Motor neuron (in vitro differentiated cells): ENCODE measurements around the gene MGLL. TPM values are rescaled to one million over a fixed set of nuclear protein-coding genes. Genes with fewer than 3 reads are reported as not detected.
A peak's percentile ranks its signal among the peaks of the same experiment; 100 is the strongest.
"Not testable (repeated sequence)": the region's sequence is repeated elsewhere in the genome, so short reads cannot be mapped to it uniquely, and the experiment has no call there.

Experiments used
- ATAC-seq, 8 experiments: fragments of 200-7000 bp; cut with Tn5 transposase; replicated peaks in 6 of 8; 2 replicates each; pipeline ENCODE4 v1.8.0; 2021; ENCODE audit warnings: mild to moderate bottlenecking in 8 of 8, moderate library complexity in 8 of 8
- H3K27ac ChIP-seq, 2 donors: fragments of 250-450 bp; sonication (Bioruptor Pico); 2 replicates each; pipeline ENCODE4 v1.9.0; 2021; ENCODE audit warnings: antibody characterized with exemption in 2 of 2, mild to moderate bottlenecking in 2 of 2, moderate library complexity in 1 of 2
- H3K4me1 ChIP-seq, 2 donors: fragments of 250-450 bp; sonication (Bioruptor Pico); replicated peaks in 1 of 2; 2 replicates each; pipeline ENCODE4 v1.6.1; 2021; ENCODE audit warnings: antibody characterized with exemption in 2 of 2, mild to moderate bottlenecking in 2 of 2, moderate library complexity in 1 of 2
- H3K4me3 ChIP-seq, 5 donors: fragments of 250-450 bp; sonication (Bioruptor Pico); 2 replicates each; pipeline ENCODE4 v1.9.0; 2021; ENCODE audit warnings: antibody characterized with exemption in 5 of 5, mild to moderate bottlenecking in 5 of 5, moderate library complexity in 4 of 5
- WGBS, 10 experiments: fragments of 450-650 bp; shearing (Covaris generic); methylation state at CpG; one replicate each; pipeline ENCODE4 v1.0.0; 2022; 5-methylcytosine and 5-hydroxymethylcytosine counted together
- in situ Hi-C, 9 experiments: fragments of 400-800 bp; cut with MboI; loops; one replicate each; pipeline ENCODE4 v1.15.0; 2021; ENCODE audit warnings: low sequenced_read_pairs in 9 of 9, low pct_unique_long_range_greater_than_20kb in 2 of 9; ENCODE audit not compliant: unreplicated experiment in 9 of 9
- total RNA-seq, 8 experiments: library from RNA; unstranded; fragments of 300-600 nt; gene quantifications; 2 replicates each; pipeline versions ENCODE4 v1.2.3 to v1.2.4, GENCODE V29; 2022

The MGLL gene
- total RNA-seq, 8 experiments from 2014 or later: 0.43 to 69.2 (median 4.5) TPM

GRCh38 chr3:127662001-127662469 lies 160.3 kb downstream of the MGLL start:
- Histone ChIP-seq H3K4me3 (no peak overlapping the region), H3K4me1 (no peaks in the 10 kb centered on the region), H3K27ac (no peak overlapping the region)
- in situ Hi-C loops: loop anchor here in 1 of 9 experiments (25.0 kb wide), 1 partner anchor 325 kb away; no protein-coding TSS in a partner anchor
- ATAC-seq: peak in 3 of 8 experiments; percentile 13 to 26 (median 16)
- WGBS, 10 experiments: 14 to 100% (median 85%) methylated on average over 1 to 8 of the region's 11 CpGs; no CpG with 5 or more reads in 2 of the 10 experiments

- in situ Hi-C loops: loop anchor here in 1 of 9 experiments (25.0 kb wide), 1 partner anchor 326 kb away; no protein-coding TSS in a partner anchor
- H3K4me1 ChIP-seq: no peaks in the 10 kb centered on the region
- 0 to 100% (median 20%) methylated on average over 1 to 2 of the region's 5 CpGs; no CpG with 5 or more reads in 5 of the 10 experiments for WGBS, 10 experiments
- no peak overlapping the region for H3K4me3 ChIP-seq
- ATAC-seq: peak in 3 of 8 experiments; percentile 23 to 56 (median 30)
- H3K27ac ChIP-seq: no peak overlapping the region
Observed at GRCh38 chr3:127661600-127661999, 160.7 kb downstream of the MGLL start.

- WGBS, 10 experiments: 93 to 100% (median 98%) methylated on average over 1 to 7 of the region's 10 CpGs; no CpG with 5 or more reads in 4 of the 10 experiments
- no peak for ATAC-seq
- no peak overlapping the region for H3K4me3 ChIP-seq
- in situ Hi-C loops: loop anchor here in 1 of 9 experiments (25.0 kb wide), 1 partner anchor 327 kb away; no protein-coding TSS in a partner anchor
- H3K27ac ChIP-seq: no peak overlapping the region
- no peaks in the 10 kb centered on the region for H3K4me1 ChIP-seq
Observed at GRCh38 chr3:127660621-127661251, 161.6 kb downstream of the MGLL start.

GRCh38 chr3:127658234-127658633 lies 164.1 kb downstream of the MGLL start:
- no peak for ATAC-seq
- H3K27ac ChIP-seq: no peak overlapping the region
- in situ Hi-C loops: loop anchor here in 1 of 9 experiments (25.0 kb wide), 1 partner anchor 329 kb away; no protein-coding TSS in a partner anchor
- no peaks in the 10 kb centered on the region for H3K4me1 ChIP-seq
- WGBS, 10 experiments: 0 to 92% (median 79%) methylated on average over 1 of the region's 1 CpG
- H3K4me3 ChIP-seq: no peak overlapping the region

GRCh38 chr3:127656906-127657305 lies 165.4 kb downstream of the MGLL start:
- no peak overlapping the region for H3K27ac ChIP-seq
- no peak overlapping the region for H3K4me3 ChIP-seq
- H3K4me1 ChIP-seq: no peaks in the 10 kb centered on the region
- ATAC-seq: no peak
- in situ Hi-C loops: loop anchor here in 1 of 9 experiments (25.0 kb wide), 1 partner anchor 330 kb away; no protein-coding TSS in a partner anchor
- 40 to 100% (median 96%) methylated on average over 1 to 5 of the region's 8 CpGs; no CpG with 5 or more reads in 3 of the 10 experiments for WGBS, 10 experiments

GRCh38 chr3:127655641-127656040 lies 166.7 kb downstream of the MGLL start:
- H3K4me3 ChIP-seq: no peak overlapping the region
- no peaks in the 10 kb centered on the region for H3K4me1 ChIP-seq
- no peak overlapping the region for H3K27ac ChIP-seq
- in situ Hi-C loops: loop anchor here in 1 of 9 experiments (25.0 kb wide), 1 partner anchor 332 kb away; no protein-coding TSS in a partner anchor
- 0 to 100% (median 27%) methylated on average over 1 to 3 of the region's 3 CpGs; no CpG with 5 or more reads in 1 of the 10 experiments for WGBS, 10 experiments
- peak in 3 of 8 experiments; percentile 90 to 93 (median 91) for ATAC-seq

- 84 to 100% (median 96%) methylated on average over 2 to 6 of the region's 6 CpGs; no CpG with 5 or more reads in 6 of the 10 experiments for WGBS, 10 experiments
- in situ Hi-C loops: loop anchor here in 1 of 9 experiments (25.0 kb wide), 1 partner anchor 332 kb away; no protein-coding TSS in a partner anchor
- H3K4me1 ChIP-seq, H3K27ac ChIP-seq, ATAC-seq, H3K4me3 ChIP-seq: not testable (repeated sequence)
Observed at GRCh38 chr3:127654993-127655392, 167.3 kb downstream of the MGLL start.

- Histone ChIP-seq H3K4me3 (no peak overlapping the region), H3K4me1 (no peaks in the 10 kb centered on the region), H3K27ac (no peak overlapping the region)
- in situ Hi-C loops: loop anchor here in 1 of 9 experiments (25.0 kb wide), 1 partner anchor 333 kb away; no protein-coding TSS in a partner anchor
- ATAC-seq: no peak
- WGBS, 10 experiments: 16 to 100% (median 87%) methylated on average over 1 to 3 of the region's 4 CpGs; no CpG with 5 or more reads in 1 of the 10 experiments
Observed at GRCh38 chr3:127654374-127654773, 167.9 kb downstream of the MGLL start.

GRCh38 chr3:127652246-127652995 lies 169.9 kb downstream of the MGLL start:
- 57 to 90% (median 79%) methylated on average over 1 to 6 of the region's 13 CpGs; no CpG with 5 or more reads in 7 of the 10 experiments for WGBS, 10 experiments
- ATAC-seq: peak; percentile 54 to 87 (median 81)
- in situ Hi-C loops: loop anchor here in 1 of 9 experiments (25.0 kb wide), 1 partner anchor 335 kb away; no protein-coding TSS in a partner anchor
- no peaks in the 10 kb centered on the region for H3K4me1 ChIP-seq
- H3K27ac ChIP-seq: no peak overlapping the region
- no peak overlapping the region for H3K4me3 ChIP-seq

GRCh38 chr3:127651516-127652172 lies 170.7 kb downstream of the MGLL start:
- H3K4me3 ChIP-seq: no peak overlapping the region
- 0 to 94% (median 83%) methylated on average over 1 to 3 of the region's 8 CpGs; no CpG with 5 or more reads in 5 of the 10 experiments for WGBS, 10 experiments
- ATAC-seq: peak in 2 of 8 experiments; percentile 8 to 24
- H3K4me1 ChIP-seq: no peaks in the 10 kb centered on the region
- no peak overlapping the region for H3K27ac ChIP-seq
- in situ Hi-C loops: loop anchor here in 1 of 9 experiments (25.0 kb wide), 1 partner anchor 336 kb away; no protein-coding TSS in a partner anchor

- Histone ChIP-seq H3K4me1 (no peaks in the 10 kb centered on the region), H3K27ac (no peak overlapping the region), H3K4me3 (no peak overlapping the region)
- ATAC-seq: no peak
- WGBS, 10 experiments: 73 to 100% (median 86%) methylated on average over 1 to 4 of the region's 4 CpGs; no CpG with 5 or more reads in 2 of the 10 experiments
- in situ Hi-C loops: loop anchor here in 1 of 9 experiments (25.0 kb wide), 1 partner anchor 337 kb away; no protein-coding TSS in a partner anchor
Observed at GRCh38 chr3:127650236-127650635, 172.1 kb downstream of the MGLL start.

GRCh38 chr3:127647845-127648204 lies 174.5 kb downstream of the MGLL start:
- in situ Hi-C loops: no loop called here
- Histone ChIP-seq H3K27ac (no peak overlapping the region), H3K4me1 (no peaks in the 10 kb centered on the region), H3K4me3 (no peak overlapping the region)
- ATAC-seq: peak in 3 of 8 experiments; percentile 49 to 77 (median 76)
